ENCODE results near the gene UMAD1. TPM values are rescaled to one million over a fixed set of nuclear protein-coding genes. Genes with fewer than 3 reads are reported as not detected.
"Not testable (repeated sequence)": the region's sequence is repeated elsewhere in the genome, so short reads cannot be mapped to it uniquely, and the experiment has no call there.

UMAD1 gene
- total RNA-seq, 2 donors from 2014 or later = 10.9 to 15.0 TPM

GRCh38 chr7:7816084-7816483 lies 175.5 kb downstream of the UMAD1 start:
- H3K27ac Mint-ChIP-seq = peak overlapping the region; percentile 83
- H3K4me1 Mint-ChIP-seq = peaks cover 30% of the 10 kb centered on the region
- no peaks in the 10 kb centered on the region for H3K27me3 Mint-ChIP-seq
- ATAC-seq = peak; percentile 81
- H3K4me3 Mint-ChIP-seq = peak overlapping the region; percentile 80
- peaks cover 2% of the 10 kb centered on the region for H3K36me3 Mint-ChIP-seq (ENCODE audit: low read depth)
- H3K9me3 ChIP-seq (ENCODE audit: control insufficient read depth, low read length, poor library complexity, severe bottlenecking) = no peaks in the 10 kb centered on the region
- no peak for DNase-seq

- ATAC-seq (no peak), DNase-seq (no peak)
- H3K9me3 ChIP-seq (ENCODE audit: control insufficient read depth, low read length, poor library complexity, severe bottlenecking) = no peaks in the 10 kb centered on the region
- H3K36me3 Mint-ChIP-seq (ENCODE audit: low read depth) = peaks cover 2% of the 10 kb centered on the region
- H3K4me1 Mint-ChIP-seq = peaks cover 32% of the 10 kb centered on the region
- H3K27ac Mint-ChIP-seq = peak overlapping the region; percentile 83
- H3K27me3 Mint-ChIP-seq = no peaks in the 10 kb centered on the region
- peak overlapping the region; percentile 80 for H3K4me3 Mint-ChIP-seq
Observed at GRCh38 chr7:7816816-7817536, 176.4 kb downstream of the UMAD1 start.

GRCh38 chr7:7817748-7818147 lies 177.2 kb downstream of the UMAD1 start:
- Mint-ChIP-seq H3K4me1 (peaks cover 32% of the 10 kb centered on the region), H3K27ac (peak overlapping the region; percentile 83), H3K36me3 (ENCODE audit: low read depth) (peaks cover 2% of the 10 kb centered on the region), H3K27me3 (no peaks in the 10 kb centered on the region), H3K4me3 (no peak overlapping the region)
- DNase-seq (no peak), ATAC-seq (peak; percentile 31)
- H3K9me3 ChIP-seq (ENCODE audit: control insufficient read depth, low read length, poor library complexity, severe bottlenecking) = no peaks in the 10 kb centered on the region

GRCh38 chr7:7818179-7818578 lies 177.6 kb downstream of the UMAD1 start:
- not testable (repeated sequence) for DNase-seq; ATAC-seq; H3K27me3 Mint-ChIP-seq; H3K4me3 Mint-ChIP-seq; H3K9me3 ChIP-seq (ENCODE audit: control insufficient read depth, low read length, poor library complexity, severe bottlenecking); H3K27ac Mint-ChIP-seq; H3K36me3 Mint-ChIP-seq (ENCODE audit: low read depth)
- H3K4me1 Mint-ChIP-seq = peaks cover 32% of the 10 kb centered on the region

GRCh38 chr7:7819442-7820247 lies 179.1 kb downstream of the UMAD1 start:
- no peaks in the 10 kb centered on the region for H3K27me3 Mint-ChIP-seq
- peaks cover 8% of the 10 kb centered on the region for H3K36me3 Mint-ChIP-seq (ENCODE audit: low read depth)
- no peak overlapping the region for H3K4me3 Mint-ChIP-seq
- H3K4me1 Mint-ChIP-seq = peaks cover 32% of the 10 kb centered on the region
- DNase-seq = no peak
- no peaks in the 10 kb centered on the region for H3K9me3 ChIP-seq (ENCODE audit: control insufficient read depth, low read length, poor library complexity, severe bottlenecking)
- no peak overlapping the region for H3K27ac Mint-ChIP-seq
- ATAC-seq = no peak

GRCh38 chr7:7820409-7820808 lies 179.9 kb downstream of the UMAD1 start:
- no peaks in the 10 kb centered on the region for H3K9me3 ChIP-seq (ENCODE audit: control insufficient read depth, low read length, poor library complexity, severe bottlenecking)

GRCh38 chr7:7820939-7821338 lies 180.4 kb downstream of the UMAD1 start:
- no peaks in the 10 kb centered on the region for H3K9me3 ChIP-seq (ENCODE audit: control insufficient read depth, low read length, poor library complexity, severe bottlenecking)
- Mint-ChIP-seq H3K27ac (no peak overlapping the region), H3K36me3 (ENCODE audit: low read depth) (peaks cover 10% of the 10 kb centered on the region), H3K4me3 (no peak overlapping the region), H3K27me3 (no peaks in the 10 kb centered on the region), H3K4me1 (peaks cover 21% of the 10 kb centered on the region)
- DNase-seq (no peak), ATAC-seq (no peak)

More at GRCh38 chr7:7820409-7820808, 179.9 kb downstream of the UMAD1 start:
- Mint-ChIP-seq H3K27me3 (no peaks in the 10 kb centered on the region), H3K27ac (no peak overlapping the region), H3K36me3 (ENCODE audit: low read depth) (peaks cover 10% of the 10 kb centered on the region), H3K4me1 (peaks cover 26% of the 10 kb centered on the region), H3K4me3 (no peak overlapping the region)
- ATAC-seq = no peak
- DNase-seq = no peak

- no peaks in the 10 kb centered on the region for H3K27me3 Mint-ChIP-seq
- ATAC-seq (no peak), DNase-seq (no peak)
- H3K27ac Mint-ChIP-seq = no peak overlapping the region
- H3K4me3 Mint-ChIP-seq = no peak overlapping the region
- H3K36me3 Mint-ChIP-seq (ENCODE audit: low read depth) = peaks cover 10% of the 10 kb centered on the region
- H3K9me3 ChIP-seq (ENCODE audit: control insufficient read depth, low read length, poor library complexity, severe bottlenecking) = no peaks in the 10 kb centered on the region
- H3K4me1 Mint-ChIP-seq = peaks cover 16% of the 10 kb centered on the region
Observed at GRCh38 chr7:7821517-7821916, 181.0 kb downstream of the UMAD1 start.

GRCh38 chr7:7825294-7825693 lies 184.7 kb downstream of the UMAD1 start:
- ATAC-seq; DNase-seq; H3K27ac Mint-ChIP-seq; H3K4me1 Mint-ChIP-seq; H3K36me3 Mint-ChIP-seq (ENCODE audit: low read depth); H3K27me3 Mint-ChIP-seq; H3K9me3 ChIP-seq (ENCODE audit: control insufficient read depth, low read length, poor library complexity, severe bottlenecking); H3K4me3 Mint-ChIP-seq: not testable (repeated sequence)

- no peak for DNase-seq
- Mint-ChIP-seq H3K27me3 (no peaks in the 10 kb centered on the region), H3K4me1 (peaks cover 7% of the 10 kb centered on the region), H3K36me3 (ENCODE audit: low read depth) (peaks cover 5% of the 10 kb centered on the region), H3K4me3 (no peak overlapping the region), H3K27ac (no peak overlapping the region)
- ATAC-seq = no peak
- no peaks in the 10 kb centered on the region for H3K9me3 ChIP-seq (ENCODE audit: control insufficient read depth, low read length, poor library complexity, severe bottlenecking)
Observed at GRCh38 chr7:7829667-7830066, 189.1 kb downstream of the UMAD1 start.

- no peak overlapping the region for H3K4me3 Mint-ChIP-seq
- H3K36me3 Mint-ChIP-seq (ENCODE audit: low read depth) = peaks cover 3% of the 10 kb centered on the region
- DNase-seq = no peak
- H3K9me3 ChIP-seq (ENCODE audit: control insufficient read depth, low read length, poor library complexity, severe bottlenecking) = no peaks in the 10 kb centered on the region
- no peak overlapping the region for H3K27ac Mint-ChIP-seq
- no peaks in the 10 kb centered on the region for H3K27me3 Mint-ChIP-seq
- ATAC-seq = no peak
- H3K4me1 Mint-ChIP-seq = peaks cover 9% of the 10 kb centered on the region
Observed at GRCh38 chr7:7830122-7830878, 189.7 kb downstream of the UMAD1 start.

- no peak for DNase-seq
- no peak for ATAC-seq
- Mint-ChIP-seq H3K27me3 (no peaks in the 10 kb centered on the region), H3K4me3 (no peak overlapping the region), H3K36me3 (ENCODE audit: low read depth) (peaks cover 2% of the 10 kb centered on the region), H3K27ac (no peak overlapping the region), H3K4me1 (peaks cover 9% of the 10 kb centered on the region)
- no peaks in the 10 kb centered on the region for H3K9me3 ChIP-seq (ENCODE audit: control insufficient read depth, low read length, poor library complexity, severe bottlenecking)
Observed at GRCh38 chr7:7832518-7832917, 192.0 kb downstream of the UMAD1 start.

- DNase-seq (no peak), ATAC-seq (no peak)
- H3K4me1 Mint-ChIP-seq = peaks cover 9% of the 10 kb centered on the region
- no peaks in the 10 kb centered on the region for H3K9me3 ChIP-seq (ENCODE audit: control insufficient read depth, low read length, poor library complexity, severe bottlenecking)
- H3K27ac Mint-ChIP-seq = peak overlapping the region; percentile 12
- peaks cover 2% of the 10 kb centered on the region for H3K36me3 Mint-ChIP-seq (ENCODE audit: low read depth)
- H3K27me3 Mint-ChIP-seq = no peaks in the 10 kb centered on the region
- no peak overlapping the region for H3K4me3 Mint-ChIP-seq
Observed at GRCh38 chr7:7834761-7835160, 194.2 kb downstream of the UMAD1 start.
